HCT116 (cell line): ENCODE results near the gene TNIP1. TPM values are rescaled to one million over a fixed set of nuclear protein-coding genes. Genes with fewer than 3 reads are reported as not detected.

Experiments used
- ATAC-seq: fragments of 200-7000 bp; cut with Tn5 transposase; 2 replicates; pipeline ENCODE4 v1.9.1; 2020; ENCODE audit warnings: mild to moderate bottlenecking, moderate library complexity
- BruUV-seq: library from RNA; stranded (reverse); fragments of 400-500 nt; replicated peaks from 2 replicates; lab custom pipeline; 2021; lab: Mats Ljungman, UMichigan
- CTCF ChIA-PET: fragments of 300-600 bp; sonication (Branson Sonifier 250); formaldehyde crosslinking; loops from one replicate; lab custom pipeline; 2021; ENCODE audit warnings: antibody characterized with exemption; lab: Charles Lee
- POLR2A ChIA-PET: fragments of 300-600, 350-600 bp; sonication (Branson Sonifier 250); formaldehyde crosslinking; loops from one replicate; lab custom pipeline; 2021; ENCODE audit warnings: antibody characterized with exemption; lab: Charles Lee
- RAD21 ChIA-PET, 2 experiments: fragments of 300-600 bp; sonication (Branson Sonifier 250); formaldehyde crosslinking; loops; one replicate each; lab custom pipeline; 2023; ENCODE audit warnings: low total read pairs in 2 of 2; ENCODE audit not compliant: uncharacterized antibody in 2 of 2, unreplicated experiment in 2 of 2, low non-redundant PET in 1 of 2; lab: Charles Lee
- DNase-seq: peaks from one replicate; pipeline ENCODE4 v3.0.0-alpha.2; 2010; ENCODE audit warnings: low read depth, low spot score
- H2AFZ ChIP-seq: fragments of 200-600 bp; shearing (Covaris generic), sonication (generic); 2 replicates; pipeline ENCODE4 v1.6.1; 2017; ENCODE audit warnings: low read depth, mixed run types, mixed read lengths, antibody characterized with exemption, low read length; ENCODE audit not compliant: poor library complexity, severe bottlenecking
- H3K27ac ChIP-seq: 2 replicates; pipeline ENCODE4 v1.5.1; 2012; ENCODE audit warnings: low read depth, low read length
- H3K27me3 ChIP-seq: fragments of 200-600 bp; sonication (generic); 2 replicates; pipeline ENCODE4 v1.6.1; 2016; ENCODE audit warnings: mixed run types, low read length, mixed read lengths; ENCODE audit not compliant: insufficient read depth
- H3K36me3 ChIP-seq, 2 experiments: fragments of 200-500 bp in 1 of 2; fragments of 200-600 bp in 1 of 2; sonication (Bioruptor generic) in 1 of 2; sonication (generic) in 1 of 2; 2 replicates each; pipeline versions ENCODE4 v1.5.1 to v1.6.1; 2014 to 2016; ENCODE audit warnings: low read length in 2 of 2, inconsistent platforms in 1 of 2, mixed read lengths in 1 of 2, mixed run types in 1 of 2; ENCODE audit not compliant: insufficient read depth in 2 of 2, control insufficient read depth in 1 of 2
- H3K4me1 ChIP-seq, 2 experiments: fragments of 200-600 bp in 1 of 2; sonication (generic) in 1 of 2; 2 replicates each; pipeline versions ENCODE4 v1.5.1 to v1.6.1; 2012 to 2017; ENCODE audit warnings: low read length in 2 of 2, inconsistent platforms in 1 of 2, mild to moderate bottlenecking in 1 of 2, mixed read lengths in 1 of 2, mixed run types in 1 of 2, moderate library complexity in 1 of 2; ENCODE audit not compliant: insufficient read depth in 2 of 2, control insufficient read depth in 1 of 2
- H3K4me2 ChIP-seq: fragments of 200-600 bp; sonication (generic); 2 replicates; pipeline ENCODE4 v1.6.1; 2017; ENCODE audit warnings: mixed run types, low read length, mixed read lengths
- H3K4me3 ChIP-seq, 2 experiments: fragments of 200-600 bp in 1 of 2; sonication (generic) in 1 of 2; replicated peaks in 1 of 2; 2 replicates each; pipeline ENCODE4 v1.5.1; 2011 to 2016; ENCODE audit warnings: low read length in 2 of 2, control low read depth in 1 of 2, low read depth in 1 of 2, mild to moderate bottlenecking in 1 of 2, mixed read lengths in 1 of 2, mixed run types in 1 of 2
- H3K79me2 ChIP-seq: fragments of 200-600 bp; sonication (generic); 2 replicates; pipeline ENCODE4 v1.6.1; 2017; ENCODE audit warnings: mild to moderate bottlenecking, mixed run types, low read length, moderate library complexity, mixed read lengths; ENCODE audit not compliant: insufficient read depth
- H3K9ac ChIP-seq: fragments of 200-600 bp; sonication (generic); 2 replicates; pipeline ENCODE4 v1.6.1; 2016; ENCODE audit warnings: low read length, mixed read lengths
- H3K9me2 ChIP-seq: fragments of 200-600 bp; sonication (generic), shearing (Covaris generic); 2 replicates; pipeline ENCODE4 v1.6.1; 2017; ENCODE audit warnings: mixed run types, mild to moderate bottlenecking, moderate library complexity; ENCODE audit not compliant: insufficient read depth
- H3K9me3 ChIP-seq, 2 experiments: fragments of 200-500 bp in 1 of 2; fragments of 200-600 bp in 1 of 2; sonication (Bioruptor generic) in 1 of 2; sonication (generic) in 1 of 2; 2 replicates each; pipeline ENCODE4 v1.6.1; 2014 to 2017; ENCODE audit warnings: low read length in 2 of 2, mixed read lengths in 2 of 2, inconsistent platforms in 1 of 2, low read depth in 1 of 2, mild to moderate bottlenecking in 1 of 2, mixed run types in 1 of 2, moderate library complexity in 1 of 2; ENCODE audit not compliant: control insufficient read depth in 1 of 2, insufficient read depth in 1 of 2
- H4K20me1 ChIP-seq: fragments of 200-600 bp; sonication (generic), shearing (Covaris generic); 2 replicates; pipeline ENCODE4 v1.6.1; 2017; ENCODE audit warnings: mixed run types, mild to moderate bottlenecking, moderate library complexity; ENCODE audit not compliant: insufficient read depth
- CBX3 ChIP-seq: IDR thresholded peaks from 2 replicates; pipeline ENCODE4 v1.6.1; 2012; ENCODE audit warnings: low read depth
- CEBPB ChIP-seq: IDR thresholded peaks from 2 replicates; pipeline ENCODE4 v1.6.1; 2012; ENCODE audit warnings: low read depth
- ELF1 ChIP-seq: IDR thresholded peaks from 2 replicates; pipeline ENCODE4 v1.6.1; 2012; ENCODE audit warnings: low read depth, borderline replicate concordance
- FOSL1 ChIP-seq: IDR thresholded peaks from 2 replicates; pipeline ENCODE4 v1.6.1; 2012; ENCODE audit warnings: low read depth
- JUND ChIP-seq: IDR thresholded peaks from 2 replicates; pipeline ENCODE4 v1.6.1; 2012
- POLR2A ChIP-seq: IDR thresholded peaks from 2 replicates; pipeline ENCODE4 v1.7.0; 2011; ENCODE audit warnings: borderline replicate concordance; ENCODE audit not compliant: insufficient read depth, insufficient read length; ENCODE audit errors: extremely low read depth
- POLR2AphosphoS5 ChIP-seq: IDR thresholded peaks from 2 replicates; pipeline ENCODE4 v1.6.1; 2011; ENCODE audit warnings: mild to moderate bottlenecking, low read depth, low read length, moderate library complexity
- TCF7L2 ChIP-seq: IDR thresholded peaks from 2 replicates; pipeline ENCODE4 v1.7.0; 2011; ENCODE audit warnings: borderline replicate concordance, inconsistent platforms; ENCODE audit not compliant: insufficient read depth, insufficient read length; ENCODE audit errors: extremely low read depth
- ZNF274 ChIP-seq: fragments of 200-500 bp; sonication (Bioruptor generic); IDR thresholded peaks from 2 replicates; pipeline ENCODE4 v1.6.1; 2014; ENCODE audit warnings: mild to moderate bottlenecking, low read depth, low read length, inconsistent platforms
- intact Hi-C: fragments of 100-400 bp; cut with micrococcal nuclease; formaldehyde crosslinking; loops from 2 replicates; pipeline ENCODE4 v1.10.0; 2022
- total RNA-seq: library from RNA; stranded (reverse); gene quantifications from one replicate; pipeline ENCODE4 v1.2.1, GENCODE V29; 2021; ENCODE audit not compliant: unreplicated experiment
- TF ChIP-seq, protein P1 (sequence below): IDR thresholded peaks from 2 replicates; pipeline ENCODE4 v1.6.1; 2012
- TF ChIP-seq, protein P2 (sequence below), 3 experiments: fragments of 200-600 bp in 1 of 3; sonication (generic) in 1 of 3; IDR thresholded peaks in 2 of 3; conservative IDR thresholded peaks in 1 of 3; 2 replicates each; pipeline ENCODE4 v1.5.1; 2012 to 2017; ENCODE audit warnings: low read depth in 2 of 3, low read length in 2 of 3, antibody characterized with exemption in 1 of 3, borderline replicate concordance in 1 of 3, control low read depth in 1 of 3, mild to moderate bottlenecking in 1 of 3, mixed read lengths in 1 of 3, mixed run types in 1 of 3, moderate library complexity in 1 of 3; ENCODE audit not compliant: insufficient read depth in 1 of 3
- TF ChIP-seq, protein P3 (sequence below): IDR thresholded peaks from 2 replicates; pipeline ENCODE4 v1.6.1; 2012; ENCODE audit warnings: low read depth
- TF ChIP-seq, protein P4 (sequence below): IDR thresholded peaks from 2 replicates; pipeline ENCODE4 v1.6.1; 2012
- TF ChIP-seq, protein P5 (sequence below): IDR thresholded peaks from 2 replicates; pipeline ENCODE4 v1.6.1; 2011; ENCODE audit warnings: mild to moderate bottlenecking, low read length, moderate library complexity; ENCODE audit not compliant: insufficient replicate concordance; ENCODE audit errors: extremely low read depth

Gene TNIP1
- total RNA-seq, 1 experiment from 2014 or later, result 46.0 TPM

DNA sequence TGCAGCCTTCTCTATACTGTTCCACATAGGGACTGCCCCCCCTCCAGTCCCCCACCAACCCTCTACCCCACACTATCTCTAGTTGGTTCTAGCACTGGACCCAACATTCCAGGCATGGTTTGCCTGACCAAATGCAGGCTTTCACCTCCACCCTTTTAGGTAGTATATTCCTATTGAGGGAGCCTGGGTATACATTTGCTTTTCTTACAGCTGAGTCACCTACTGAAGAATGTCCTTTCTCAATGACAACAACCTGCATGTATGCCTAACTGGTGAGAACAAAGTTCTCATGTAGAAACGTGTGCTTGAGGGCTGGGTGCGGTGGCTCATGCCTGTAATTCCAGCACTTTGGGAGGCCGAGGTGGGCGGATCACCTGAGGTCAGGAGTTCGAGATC lies 8.2 kb downstream of the TNIP1 start:
- CTCF ChIA-PET, result no interaction called here
- RAD21 ChIA-PET, result no interaction called here
- Histone ChIP-seq H4K20me1 (no peaks in the 10 kb centered on the region; the same call in 1 of the 2 replicates), H3K9me2 (no peaks in the 10 kb centered on the region), H3K27ac (no peak overlapping the region; the same call in 1 of the 2 replicates), H3K27me3 (no peaks in the 10 kb centered on the region), H3K9ac (0 out of 2 replicates have a peak overlapping the region, but pooled peaks have one; percentile 7), H3K36me3 (no peaks in the 10 kb centered on the region), H3K4me1 (peaks cover 23 to 57% of the 10 kb centered on the region in 2 experiments), H3K4me3 (peak overlapping the region in 1 of 2 experiments; percentile 4; a peak in 1 of 4 replicates), H3K4me2 (peak overlapping the region; percentile 55), H2AFZ (no peak overlapping the region)
- intact Hi-C loops, result no loop called here
- POLR2A ChIA-PET, result interaction anchor here (0.7 to 1.2 kb wide), 2 partner anchors 8 to 291 kb away, joined by 4 read pairs; partner anchors contain the start of gene TNIP1
- peak; percentile 64 for ATAC-seq
- DNase-seq, result no peak
- TF ChIP-seq POLR2A (no peak), FOSL1 (no peak), TCF7L2 (no peak), JUND (no peak), CBX3 (no peak), CEBPB (no peak), ZNF274 (no peak), POLR2AphosphoS5 (no peak), ELF1 (no peak)
- TF ChIP-seq, protein P1, sequence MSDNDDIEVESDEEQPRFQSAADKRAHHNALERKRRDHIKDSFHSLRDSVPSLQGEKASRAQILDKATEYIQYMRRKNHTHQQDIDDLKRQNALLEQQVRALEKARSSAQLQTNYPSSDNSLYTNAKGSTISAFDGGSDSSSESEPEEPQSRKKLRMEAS, result no peak
- TF ChIP-seq, protein P2, sequence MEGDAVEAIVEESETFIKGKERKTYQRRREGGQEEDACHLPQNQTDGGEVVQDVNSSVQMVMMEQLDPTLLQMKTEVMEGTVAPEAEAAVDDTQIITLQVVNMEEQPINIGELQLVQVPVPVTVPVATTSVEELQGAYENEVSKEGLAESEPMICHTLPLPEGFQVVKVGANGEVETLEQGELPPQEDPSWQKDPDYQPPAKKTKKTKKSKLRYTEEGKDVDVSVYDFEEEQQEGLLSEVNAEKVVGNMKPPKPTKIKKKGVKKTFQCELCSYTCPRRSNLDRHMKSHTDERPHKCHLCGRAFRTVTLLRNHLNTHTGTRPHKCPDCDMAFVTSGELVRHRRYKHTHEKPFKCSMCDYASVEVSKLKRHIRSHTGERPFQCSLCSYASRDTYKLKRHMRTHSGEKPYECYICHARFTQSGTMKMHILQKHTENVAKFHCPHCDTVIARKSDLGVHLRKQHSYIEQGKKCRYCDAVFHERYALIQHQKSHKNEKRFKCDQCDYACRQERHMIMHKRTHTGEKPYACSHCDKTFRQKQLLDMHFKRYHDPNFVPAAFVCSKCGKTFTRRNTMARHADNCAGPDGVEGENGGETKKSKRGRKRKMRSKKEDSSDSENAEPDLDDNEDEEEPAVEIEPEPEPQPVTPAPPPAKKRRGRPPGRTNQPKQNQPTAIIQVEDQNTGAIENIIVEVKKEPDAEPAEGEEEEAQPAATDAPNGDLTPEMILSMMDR (IDR thresholded peaks at IDR 0.05 in 2 of 3, conservative IDR thresholded peaks at IDR 0.05 in 1 of 3; ENCODE audit: borderline replicate concordance in 1 of 3, insufficient read depth in 1 of 3, low read depth in 2 of 3, low read length in 2 of 3), result no peak
- TF ChIP-seq, protein P3, sequence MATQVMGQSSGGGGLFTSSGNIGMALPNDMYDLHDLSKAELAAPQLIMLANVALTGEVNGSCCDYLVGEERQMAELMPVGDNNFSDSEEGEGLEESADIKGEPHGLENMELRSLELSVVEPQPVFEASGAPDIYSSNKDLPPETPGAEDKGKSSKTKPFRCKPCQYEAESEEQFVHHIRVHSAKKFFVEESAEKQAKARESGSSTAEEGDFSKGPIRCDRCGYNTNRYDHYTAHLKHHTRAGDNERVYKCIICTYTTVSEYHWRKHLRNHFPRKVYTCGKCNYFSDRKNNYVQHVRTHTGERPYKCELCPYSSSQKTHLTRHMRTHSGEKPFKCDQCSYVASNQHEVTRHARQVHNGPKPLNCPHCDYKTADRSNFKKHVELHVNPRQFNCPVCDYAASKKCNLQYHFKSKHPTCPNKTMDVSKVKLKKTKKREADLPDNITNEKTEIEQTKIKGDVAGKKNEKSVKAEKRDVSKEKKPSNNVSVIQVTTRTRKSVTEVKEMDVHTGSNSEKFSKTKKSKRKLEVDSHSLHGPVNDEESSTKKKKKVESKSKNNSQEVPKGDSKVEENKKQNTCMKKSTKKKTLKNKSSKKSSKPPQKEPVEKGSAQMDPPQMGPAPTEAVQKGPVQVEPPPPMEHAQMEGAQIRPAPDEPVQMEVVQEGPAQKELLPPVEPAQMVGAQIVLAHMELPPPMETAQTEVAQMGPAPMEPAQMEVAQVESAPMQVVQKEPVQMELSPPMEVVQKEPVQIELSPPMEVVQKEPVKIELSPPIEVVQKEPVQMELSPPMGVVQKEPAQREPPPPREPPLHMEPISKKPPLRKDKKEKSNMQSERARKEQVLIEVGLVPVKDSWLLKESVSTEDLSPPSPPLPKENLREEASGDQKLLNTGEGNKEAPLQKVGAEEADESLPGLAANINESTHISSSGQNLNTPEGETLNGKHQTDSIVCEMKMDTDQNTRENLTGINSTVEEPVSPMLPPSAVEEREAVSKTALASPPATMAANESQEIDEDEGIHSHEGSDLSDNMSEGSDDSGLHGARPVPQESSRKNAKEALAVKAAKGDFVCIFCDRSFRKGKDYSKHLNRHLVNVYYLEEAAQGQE, result no peak
- TF ChIP-seq, protein P4, sequence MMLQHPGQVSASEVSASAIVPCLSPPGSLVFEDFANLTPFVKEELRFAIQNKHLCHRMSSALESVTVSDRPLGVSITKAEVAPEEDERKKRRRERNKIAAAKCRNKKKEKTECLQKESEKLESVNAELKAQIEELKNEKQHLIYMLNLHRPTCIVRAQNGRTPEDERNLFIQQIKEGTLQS, result no peak
- TF ChIP-seq, protein P5, sequence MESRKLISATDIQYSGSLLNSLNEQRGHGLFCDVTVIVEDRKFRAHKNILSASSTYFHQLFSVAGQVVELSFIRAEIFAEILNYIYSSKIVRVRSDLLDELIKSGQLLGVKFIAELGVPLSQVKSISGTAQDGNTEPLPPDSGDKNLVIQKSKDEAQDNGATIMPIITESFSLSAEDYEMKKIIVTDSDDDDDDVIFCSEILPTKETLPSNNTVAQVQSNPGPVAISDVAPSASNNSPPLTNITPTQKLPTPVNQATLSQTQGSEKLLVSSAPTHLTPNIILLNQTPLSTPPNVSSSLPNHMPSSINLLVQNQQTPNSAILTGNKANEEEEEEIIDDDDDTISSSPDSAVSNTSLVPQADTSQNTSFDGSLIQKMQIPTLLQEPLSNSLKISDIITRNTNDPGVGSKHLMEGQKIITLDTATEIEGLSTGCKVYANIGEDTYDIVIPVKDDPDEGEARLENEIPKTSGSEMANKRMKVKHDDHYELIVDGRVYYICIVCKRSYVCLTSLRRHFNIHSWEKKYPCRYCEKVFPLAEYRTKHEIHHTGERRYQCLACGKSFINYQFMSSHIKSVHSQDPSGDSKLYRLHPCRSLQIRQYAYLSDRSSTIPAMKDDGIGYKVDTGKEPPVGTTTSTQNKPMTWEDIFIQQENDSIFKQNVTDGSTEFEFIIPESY, result no peak
- TF ChIP-seq, all 23 proteins: peak for 0
- BruUV-seq, result no TSS peak
- Histone ChIP-seq H3K9me3 (no peaks in the 10 kb centered on the region), H3K79me2 (peaks cover 43% of the 10 kb centered on the region)
